ENCODE measurements around the gene PLA1A.

The PLA1A gene

GRCh38 chr3:119609301-119609700 is 11.6 kb downstream of the PLA1A start:
- no peak for DNase-seq

- no peak for DNase-seq
These were observed 14.0 kb downstream of the PLA1A start for GRCh38 chr3:119611664-119612063.

GRCh38 chr3:119613201-119613600 is 15.5 kb downstream of the PLA1A start:
- DNase-seq: no peak

- DNase-seq: no peak
These were observed 16.2 kb downstream of the PLA1A start for GRCh38 chr3:119613872-119614271.

GRCh38 chr3:119616056-119616455 is 18.4 kb downstream of the PLA1A start:
- DNase-seq: no peak

GRCh38 chr3:119619094-119619493 is 21.4 kb downstream of the PLA1A start:
- DNase-seq: no peak

- DNase-seq: no peak
These were observed 23.2 kb downstream of the PLA1A start for GRCh38 chr3:119620899-119621298.

GRCh38 chr3:119624002-119624720 is 26.5 kb downstream of the PLA1A start:
- no peak for DNase-seq

- no peak for DNase-seq
These were observed 27.9 kb downstream of the PLA1A start for GRCh38 chr3:119625451-119626153.

- no peak for DNase-seq
These were observed 28.5 kb downstream of the PLA1A start for GRCh38 chr3:119626196-119626595.

- no peak for DNase-seq
These were observed 29.8 kb downstream of the PLA1A start for GRCh38 chr3:119627461-119627860.

GRCh38 chr3:119628390-119628789 is 30.7 kb downstream of the PLA1A start:
- peak; percentile 18 to 41 for DNase-seq

GRCh38 chr3:119628816-119629445 is 31.2 kb downstream of the PLA1A start:
- DNase-seq: no peak

GRCh38 chr3:119630128-119630879 is 32.6 kb downstream of the PLA1A start:
- DNase-seq: no peak

GRCh38 chr3:119630880-119631329 is 33.2 kb downstream of the PLA1A start:
- DNase-seq: no peak

- DNase-seq: no peak
These were observed 33.8 kb downstream of the PLA1A start for GRCh38 chr3:119631516-119631915.

GRCh38 chr3:119632216-119632615 is 34.5 kb downstream of the PLA1A start:
- DNase-seq: no peak

- no peak for DNase-seq
These were observed 35.1 kb downstream of the PLA1A start for GRCh38 chr3:119632829-119633228.

GRCh38 chr3:119635719-119636118 is 38.0 kb downstream of the PLA1A start:
- DNase-seq: no peak

GRCh38 chr3:119636249-119636648 is 38.6 kb downstream of the PLA1A start:
- no peak for DNase-seq

- DNase-seq: no peak
These were observed 39.4 kb downstream of the PLA1A start for GRCh38 chr3:119636891-119637611.

- no peak for DNase-seq
These were observed 40.2 kb downstream of the PLA1A start for GRCh38 chr3:119637679-119638477.

All from stimulated activated CD4-positive, alpha-beta T cell treated with anti-CD3 and anti-CD28 coated beads, Interleukin-2, amount 100 ng/mL, for 24 hours (primary cell).